ENCODE results near the gene SNRPD2.

DNA sequence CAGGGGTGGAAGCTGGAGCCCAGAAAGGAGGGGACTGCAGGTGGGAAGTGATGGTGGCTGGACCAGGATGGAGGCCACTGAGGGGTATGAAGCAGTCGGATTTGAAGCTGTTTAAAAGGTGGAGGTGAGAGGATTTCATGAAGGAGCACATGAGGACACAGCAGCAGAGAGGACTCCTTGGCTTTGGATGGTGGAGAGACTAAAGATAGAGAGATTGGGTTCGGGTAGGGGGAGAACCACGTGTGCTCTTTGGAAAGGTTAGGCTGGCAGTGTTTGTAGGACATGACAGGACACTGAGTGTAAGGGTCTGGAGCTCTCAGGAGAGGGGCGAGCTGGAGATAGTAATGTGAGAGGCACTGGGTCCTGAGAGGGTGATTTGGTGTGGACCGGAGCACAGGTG is 8.8 kb downstream of the SNRPD2 start:
- TF ChIP-seq CTCF (conservative IDR thresholded peaks at IDR 0.05; ENCODE audit: low read length) = no peak
- TF ChIP-seq EZH2phosphoT487 (IDR thresholded peaks at IDR 0.05; ENCODE audit: borderline replicate concordance) = no peak

Measured in Loucy (cell line).